UCSD-AML1 (cell line): ENCODE data around the gene R3HDM2.
A peak's percentile ranks its signal among the peaks of the same experiment; 100 is the strongest.

Source experiments
- DNase-seq: peaks from one replicate; lab custom pipeline; 2025; ENCODE audit not compliant: unreplicated experiment; lab: John Stamatoyannopoulos, UW

Gene R3HDM2

DNA sequence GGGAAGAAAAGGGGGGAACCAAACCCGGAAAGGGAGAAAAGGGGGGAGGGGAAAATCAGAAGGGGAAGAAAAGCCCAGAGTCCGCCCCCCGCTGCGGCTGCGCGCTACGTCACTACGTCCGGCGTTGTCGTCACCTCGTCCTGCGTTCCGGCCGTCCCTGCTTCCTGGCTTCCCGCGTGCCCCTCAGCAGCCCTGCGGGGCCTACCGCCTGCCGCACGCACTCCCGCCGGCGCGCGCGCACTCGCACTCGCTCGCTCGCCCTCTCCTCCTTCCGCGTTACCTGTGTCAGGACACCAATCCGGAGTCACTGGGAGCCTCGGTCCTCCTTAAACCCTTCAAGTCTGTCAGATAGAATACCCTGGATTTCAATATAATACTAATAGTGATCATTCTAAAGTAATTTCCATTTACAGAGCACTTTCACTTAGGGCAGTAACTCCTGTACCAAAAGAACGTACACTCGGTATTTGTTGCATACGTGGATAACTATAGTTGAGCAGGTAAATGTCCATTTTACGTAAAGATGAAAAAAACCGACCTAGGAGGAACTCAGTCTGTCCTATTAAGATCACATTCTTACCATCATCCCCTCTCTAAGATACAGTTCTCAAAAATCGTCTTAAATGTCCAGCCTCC lies at the start of gene R3HDM2:
R3HDM2 (minus strand) TSS at position 113 of the 636 bp plus-strand sequence. CDS start 120,615 bp downstream, outside the sequence.
- DNase-seq, result peak; percentile 96

DNA sequence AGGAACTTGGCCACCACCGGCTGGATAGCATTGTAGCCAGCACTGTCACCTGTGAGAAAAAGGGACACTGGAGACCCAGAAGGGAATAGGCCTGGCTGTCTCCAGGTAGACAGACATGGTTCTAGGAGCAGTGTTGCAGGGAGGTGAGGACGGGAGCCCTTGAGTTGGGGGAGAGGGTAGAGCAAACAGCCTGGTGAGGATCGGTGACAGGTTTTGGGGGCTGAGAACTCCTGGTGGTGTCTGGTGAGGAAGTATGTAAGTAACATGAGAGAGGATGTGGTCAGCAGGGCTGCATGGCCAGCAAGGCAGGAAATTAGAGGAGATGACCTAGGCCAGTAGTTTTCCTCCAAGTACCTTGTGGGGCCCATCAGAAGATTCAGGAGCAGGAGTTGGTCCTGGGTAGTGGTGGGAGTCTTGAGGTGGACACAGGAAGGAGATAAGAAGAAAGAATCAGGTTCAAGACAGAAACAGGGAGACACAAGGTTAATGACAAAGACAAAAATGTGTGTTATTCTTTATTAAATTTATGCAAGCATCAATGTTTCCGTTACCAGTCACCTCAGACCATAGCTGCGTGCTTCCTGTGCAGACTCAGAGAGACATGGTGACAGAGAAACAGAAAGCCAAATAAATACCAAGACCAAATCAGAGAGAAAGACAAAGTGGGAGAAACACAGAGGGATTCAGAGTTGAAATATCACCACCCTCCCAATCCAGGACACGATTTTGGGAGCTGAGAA lies 48.7 kb upstream of the R3HDM2 start, which contains the start of gene ARHGAP9:
ARHGAP9 (minus strand) TSS at position 491 of the 740 bp plus-strand sequence; CDS start at position 31, 460 bp downstream.
- peak; percentile 56 for DNase-seq

DNA sequence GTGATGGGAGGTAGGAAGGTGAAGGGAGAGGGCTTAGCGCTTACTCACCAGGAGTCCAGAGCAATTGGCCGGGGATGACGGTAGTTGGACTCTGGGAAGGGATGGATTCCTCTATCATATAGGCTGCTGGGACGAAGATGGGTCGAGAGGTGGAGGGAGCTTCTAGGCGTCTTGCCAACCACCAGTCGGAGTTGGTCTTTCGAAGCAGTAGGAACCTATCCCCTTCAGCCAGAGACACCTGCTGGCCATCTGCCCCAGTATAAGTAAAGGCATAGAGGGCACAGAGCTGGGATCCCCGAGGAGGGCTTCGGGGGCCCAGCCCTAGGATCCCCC lies 48.2 kb upstream of the R3HDM2 start:
- no peak for DNase-seq

DNA sequence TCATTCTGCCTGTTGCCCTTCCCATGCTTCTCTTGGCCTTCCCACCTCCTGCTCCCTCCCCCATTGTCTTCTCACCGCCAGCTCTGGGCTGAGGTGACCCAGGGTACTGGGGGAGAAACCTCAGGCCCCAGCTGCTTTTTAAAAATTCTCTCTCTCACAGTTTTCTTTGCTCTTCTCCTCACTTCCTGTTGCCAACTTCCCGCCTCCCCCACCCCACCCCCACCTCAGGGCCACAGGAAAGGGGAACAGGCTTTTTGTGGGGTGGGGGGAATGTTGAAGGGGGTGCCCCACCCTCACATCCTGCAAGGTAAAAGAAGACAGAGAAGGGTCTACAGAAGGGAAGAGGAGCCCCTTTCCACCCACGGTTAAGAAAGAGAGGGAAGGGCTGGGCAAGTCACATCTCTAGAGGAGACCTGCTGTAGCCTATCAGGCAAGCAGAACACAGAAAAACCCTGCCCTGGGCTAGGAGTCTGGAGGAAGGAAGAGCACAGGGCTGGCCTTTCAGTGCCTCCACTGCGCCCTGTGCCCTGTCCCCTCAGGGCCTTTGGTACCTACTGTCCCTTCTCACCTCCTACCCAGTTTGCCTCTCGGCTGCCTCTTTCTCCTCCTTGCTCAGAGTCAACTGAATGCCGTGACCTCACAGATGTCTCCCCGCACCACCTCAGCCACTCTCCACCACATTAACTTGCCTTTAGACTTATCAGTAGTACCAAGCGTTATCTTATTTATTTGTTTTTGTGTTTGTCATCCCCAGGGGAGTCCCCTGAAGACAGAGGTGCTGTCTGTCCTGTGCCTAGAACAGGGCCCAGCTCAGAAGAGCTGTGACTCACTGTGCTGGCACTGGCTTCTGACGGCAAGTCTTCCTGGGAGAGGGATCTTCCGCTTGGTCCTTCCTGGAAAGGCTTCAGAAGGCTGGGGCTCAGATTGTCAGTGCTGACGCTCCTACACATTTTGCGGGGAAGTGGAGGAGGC lies 47.2 kb upstream of the R3HDM2 start:
- peak; percentile 79 for DNase-seq

DNA sequence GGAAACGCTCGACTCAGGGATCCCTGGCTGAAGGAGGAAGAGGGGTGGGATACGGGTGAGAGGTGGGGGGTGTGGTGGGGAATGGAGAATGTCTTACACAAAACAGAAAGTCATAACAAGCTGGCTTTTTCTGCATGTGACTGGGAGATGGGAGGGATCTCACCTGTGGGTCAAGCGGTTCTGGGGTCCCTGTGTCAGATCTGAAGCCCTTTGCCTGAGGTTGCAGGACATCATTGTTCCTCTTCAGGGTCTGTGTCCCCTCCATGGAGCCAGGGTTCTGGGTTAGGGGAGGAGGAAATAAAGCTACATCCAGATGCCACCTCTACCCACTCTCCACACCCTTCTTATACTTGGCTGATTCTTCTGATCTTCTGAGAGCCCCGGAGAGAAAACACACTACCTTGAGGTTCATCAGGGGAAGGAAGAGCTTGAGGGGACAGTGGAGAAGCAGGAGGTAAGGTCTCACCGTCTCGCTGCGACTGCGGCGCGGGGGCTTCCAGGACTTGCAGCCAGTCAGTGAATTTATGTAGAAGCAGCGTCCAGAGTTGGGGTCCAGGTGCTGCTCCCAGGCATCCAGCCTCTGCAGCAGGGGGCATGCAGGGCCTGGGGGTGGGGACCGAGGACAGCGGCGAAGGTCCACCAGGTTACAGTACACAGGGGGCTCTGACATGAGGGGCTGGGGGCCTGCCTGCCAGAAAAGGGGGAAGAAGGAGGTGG lies 46.3 kb upstream of the R3HDM2 start:
- no peak for DNase-seq

DNA sequence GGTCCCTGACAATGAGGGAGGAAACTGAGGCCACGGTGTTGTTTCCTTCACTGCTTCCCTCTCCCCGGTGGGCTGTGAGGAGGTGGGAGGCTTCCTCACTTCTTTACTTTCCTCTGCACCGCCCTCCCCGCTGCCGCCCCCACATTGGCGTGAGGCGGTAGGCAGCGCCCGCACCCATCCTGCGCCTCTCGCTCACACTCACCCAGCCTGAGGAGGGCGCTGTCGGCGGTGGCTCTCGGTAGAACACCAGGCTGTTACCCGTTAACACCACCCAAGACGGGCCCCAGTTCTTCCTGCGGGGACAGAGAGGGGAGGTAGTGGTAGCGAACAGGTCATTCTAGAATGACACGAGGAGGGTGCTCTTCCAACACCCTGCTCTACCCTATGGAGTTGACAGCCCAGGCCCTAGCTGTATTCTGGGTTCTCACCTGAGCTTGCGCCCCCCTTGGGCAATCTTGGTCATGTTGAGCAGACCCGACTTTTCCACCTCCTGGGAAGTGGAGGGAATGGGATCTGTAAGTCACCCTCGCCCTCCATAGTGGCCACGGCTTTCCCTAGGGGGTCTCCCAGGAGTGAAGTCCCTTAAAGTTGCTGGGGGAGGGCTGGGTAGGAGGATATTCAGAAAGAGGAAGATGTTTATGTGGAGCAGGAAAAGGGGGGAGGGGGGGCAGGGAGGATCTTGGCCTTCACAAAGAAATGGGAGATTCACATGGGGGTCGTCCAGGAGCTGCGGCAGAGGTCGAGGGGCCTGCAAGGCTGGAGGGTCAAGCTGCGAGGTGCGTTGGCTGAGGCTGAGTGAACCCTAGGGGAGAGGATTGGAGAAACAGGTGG lies 45.5 kb upstream of the R3HDM2 start:
- peak; percentile 78 for DNase-seq

DNA sequence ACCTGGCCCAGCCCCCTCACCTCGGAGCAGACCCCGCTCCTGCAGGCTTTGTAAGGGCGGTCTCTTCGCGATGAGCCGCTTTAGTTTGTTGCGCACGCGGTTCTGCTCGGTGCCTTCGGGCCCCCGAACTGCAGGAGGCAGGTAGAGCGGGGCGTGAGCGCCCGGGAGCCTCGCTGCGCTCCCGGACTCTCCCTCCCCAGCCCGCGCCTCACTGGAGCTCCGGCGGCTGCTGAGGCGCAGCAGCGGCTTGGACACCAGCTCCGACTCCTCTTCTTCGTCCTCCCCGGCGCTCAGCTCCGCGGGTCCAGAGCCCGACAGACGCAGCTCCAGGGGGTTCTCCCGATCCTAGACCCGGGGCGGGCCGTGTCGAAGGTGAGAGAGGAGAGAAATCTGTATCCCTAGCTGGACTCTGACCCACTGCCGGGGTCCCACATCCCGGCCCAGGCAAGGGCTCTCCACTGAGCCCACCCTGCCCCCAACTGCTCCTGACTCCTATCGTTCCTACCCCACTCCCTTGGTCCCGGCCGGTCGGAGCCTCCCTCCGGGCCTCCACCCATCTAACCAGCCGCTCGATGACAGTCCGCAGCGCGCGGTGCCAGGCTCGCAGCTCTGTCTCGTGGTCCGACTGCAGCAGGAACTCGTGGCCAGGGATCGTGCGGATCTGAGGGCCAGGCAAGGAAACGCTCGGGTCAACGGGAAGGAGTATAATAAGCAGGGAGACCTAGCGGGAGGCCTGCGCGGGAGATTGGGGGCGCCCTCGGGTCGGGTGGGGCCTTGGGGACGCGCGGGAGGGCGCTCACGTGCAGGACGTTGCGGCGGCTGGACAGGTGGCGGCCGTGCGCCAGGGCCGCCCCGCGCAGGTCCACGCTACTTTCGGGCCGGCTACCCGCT lies 44.7 kb upstream of the R3HDM2 start:
- no peak for DNase-seq

DNA sequence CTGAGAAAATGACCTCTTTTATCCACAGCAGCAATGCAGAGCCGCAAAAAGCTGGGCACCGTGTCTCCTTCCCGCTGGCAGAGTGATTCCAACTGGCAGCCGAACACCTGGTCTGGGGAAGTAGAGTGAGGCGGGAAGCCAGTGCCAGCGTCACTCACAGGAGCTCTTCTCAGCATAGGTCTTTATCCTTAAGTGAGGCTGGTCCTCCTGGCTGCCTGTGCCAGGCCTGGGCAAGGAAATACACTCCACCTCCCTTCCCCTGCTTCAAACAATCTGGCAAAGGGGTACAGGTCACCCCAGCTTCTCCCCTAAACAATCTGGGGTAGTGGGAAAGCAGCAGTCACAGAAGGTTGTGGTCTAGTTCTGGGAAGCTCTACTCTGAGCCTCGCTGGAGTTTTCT lies 44.0 kb upstream of the R3HDM2 start:
- no peak for DNase-seq

DNA sequence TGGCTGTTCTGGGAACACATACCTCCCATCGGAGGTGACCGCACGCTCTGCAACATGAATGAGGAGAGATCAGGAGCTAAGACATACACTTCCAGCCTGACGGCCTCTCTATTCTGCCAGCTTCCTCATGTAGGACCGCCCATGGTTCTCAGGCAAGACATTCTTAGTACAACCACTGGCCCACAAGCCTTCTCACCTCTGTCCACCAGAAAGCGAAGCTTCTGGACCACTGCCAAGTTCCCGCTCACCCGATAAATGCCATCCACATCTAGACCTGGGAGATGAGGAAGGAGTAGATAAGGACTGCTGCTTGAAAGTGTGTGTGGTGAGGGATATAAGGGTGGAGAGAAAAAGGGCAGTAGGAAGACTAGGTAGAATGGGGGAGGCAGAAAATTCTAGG lies 43.6 kb upstream of the R3HDM2 start:
- no peak for DNase-seq

DNA sequence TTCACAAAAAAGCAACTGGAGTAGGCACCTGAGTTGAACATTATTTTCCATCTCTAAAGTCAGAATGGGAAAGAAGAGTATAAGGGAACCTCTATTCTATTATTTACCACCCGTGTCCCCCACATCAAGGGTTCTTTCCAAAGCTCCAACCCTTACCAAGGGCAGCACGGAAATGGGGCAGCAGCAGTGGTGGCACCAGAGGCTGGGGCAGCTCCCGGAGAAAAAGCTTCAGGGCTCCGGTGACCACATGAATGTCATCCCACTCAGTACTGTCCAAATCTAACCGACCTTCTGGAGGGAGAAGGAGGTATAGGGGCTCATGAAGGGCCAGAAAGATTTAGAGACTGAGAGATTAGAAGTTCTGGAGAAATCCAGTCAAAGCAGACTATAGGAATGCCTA lies 43.0 kb upstream of the R3HDM2 start:
- no peak for DNase-seq

DNA sequence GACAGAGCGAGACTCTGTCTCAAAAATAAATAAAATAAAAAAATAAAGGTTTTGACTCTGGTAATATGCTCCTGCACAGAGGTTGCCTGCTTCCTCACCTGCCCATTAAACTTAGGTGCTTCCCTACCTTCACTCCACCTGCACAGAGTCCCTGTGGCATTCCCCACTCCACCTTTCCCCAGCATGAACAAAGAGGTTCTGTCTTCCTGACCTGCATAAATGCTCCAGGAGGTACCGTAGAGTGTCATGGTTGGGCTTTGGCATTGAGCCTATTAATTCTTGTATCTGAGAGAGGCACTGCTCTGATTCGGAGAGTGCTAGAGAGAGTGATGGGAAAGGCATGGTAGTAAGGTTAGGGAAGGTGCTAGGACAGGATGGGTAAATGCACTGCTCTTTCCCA lies 42.5 kb upstream of the R3HDM2 start:
- DNase-seq, result no peak

DNA sequence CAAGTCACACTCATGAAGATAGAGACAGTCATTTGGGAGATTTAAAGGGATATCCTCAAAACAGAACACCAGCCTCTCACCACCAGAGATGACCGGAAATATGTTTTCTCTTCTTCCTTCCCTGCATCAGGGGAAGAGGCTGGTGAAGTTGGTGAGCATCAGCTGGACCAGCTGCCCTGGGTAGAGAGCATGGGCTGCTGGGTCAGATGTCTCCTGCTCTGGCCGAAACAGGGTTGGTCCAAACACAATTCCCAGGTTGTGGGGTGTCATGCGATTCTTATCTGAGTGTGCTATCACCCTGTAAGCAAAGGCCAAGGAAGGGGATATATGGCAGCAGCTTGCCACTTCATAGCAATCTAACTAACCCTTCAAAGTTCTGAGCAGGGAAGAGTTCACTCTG lies 41.5 kb upstream of the R3HDM2 start:
- no peak for DNase-seq

DNA sequence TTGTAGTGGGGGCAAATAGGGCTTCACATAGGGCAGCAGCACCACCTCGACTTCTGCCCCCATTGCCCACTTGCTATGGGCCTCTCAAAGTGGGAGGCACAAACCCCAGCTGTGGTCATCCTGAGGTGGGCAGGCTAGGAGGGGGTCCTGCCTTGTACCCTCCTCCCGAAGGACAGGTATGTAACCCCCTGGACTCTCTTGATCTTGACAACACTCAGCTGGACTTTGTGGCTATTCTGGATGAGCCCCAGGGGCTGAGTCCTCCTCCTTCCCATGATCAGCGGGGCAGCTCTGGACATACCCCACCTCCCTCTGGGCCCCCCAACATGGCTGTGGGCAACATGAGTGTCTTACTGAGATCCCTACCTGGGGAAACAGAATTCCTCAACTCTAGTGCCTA lies 40.8 kb upstream of the R3HDM2 start:
- no peak for DNase-seq

DNA sequence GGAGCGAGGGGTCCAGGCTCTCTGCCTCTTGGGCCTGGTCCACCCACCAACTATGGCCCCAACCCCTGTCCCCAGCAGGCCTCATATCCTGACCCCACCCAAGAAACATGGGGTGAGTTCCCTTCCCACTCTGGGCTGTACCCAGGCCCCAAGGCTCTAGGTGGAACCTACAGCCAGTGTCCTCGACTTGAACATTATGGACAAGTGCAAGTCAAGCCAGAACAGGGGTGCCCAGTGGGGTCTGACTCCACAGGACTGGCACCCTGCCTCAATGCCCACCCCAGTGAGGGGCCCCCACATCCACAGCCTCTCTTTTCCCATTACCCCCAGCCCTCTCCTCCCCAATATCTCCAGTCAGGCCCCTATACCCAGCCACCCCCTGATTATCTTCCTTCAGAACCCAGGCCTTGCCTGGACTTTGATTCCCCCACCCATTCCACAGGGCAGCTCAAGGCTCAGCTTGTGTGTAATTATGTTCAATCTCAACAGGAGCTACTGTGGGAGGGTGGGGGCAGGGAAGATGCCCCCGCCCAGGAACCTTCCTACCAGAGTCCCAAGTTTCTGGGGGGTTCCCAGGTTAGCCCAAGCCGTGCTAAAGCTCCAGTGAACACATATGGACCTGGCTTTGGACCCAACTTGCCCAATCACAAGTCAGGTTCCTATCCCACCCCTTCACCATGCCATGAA lies 40.3 kb upstream of the R3HDM2 start:
- DNase-seq, result no peak

DNA sequence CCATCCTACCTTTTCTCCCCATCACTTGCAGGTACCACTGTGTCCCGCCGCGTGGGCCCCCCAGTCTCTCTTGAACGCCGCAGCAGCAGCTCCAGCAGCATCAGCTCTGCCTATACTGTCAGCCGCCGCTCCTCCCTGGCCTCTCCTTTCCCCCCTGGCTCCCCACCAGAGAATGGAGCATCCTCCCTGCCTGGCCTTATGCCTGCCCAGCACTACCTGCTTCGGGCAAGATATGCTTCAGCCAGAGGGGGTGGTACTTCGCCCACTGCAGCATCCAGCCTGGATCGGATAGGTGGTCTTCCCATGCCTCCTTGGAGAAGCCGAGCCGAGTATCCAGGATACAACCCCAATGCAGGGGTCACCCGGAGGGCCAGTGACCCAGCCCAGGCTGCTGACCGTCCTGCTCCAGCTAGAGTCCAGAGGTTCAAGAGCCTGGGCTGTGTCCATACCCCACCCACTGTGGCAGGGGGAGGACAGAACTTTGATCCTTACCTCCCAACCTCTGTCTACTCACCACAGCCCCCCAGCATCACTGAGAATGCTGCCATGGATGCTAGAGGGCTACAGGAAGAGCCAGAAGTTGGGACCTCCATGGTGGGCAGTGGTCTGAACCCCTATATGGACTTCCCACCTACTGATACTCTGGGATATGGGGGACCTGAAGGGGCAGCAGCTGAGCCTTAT lies 39.6 kb upstream of the R3HDM2 start:
- DNase-seq, result no peak

DNA sequence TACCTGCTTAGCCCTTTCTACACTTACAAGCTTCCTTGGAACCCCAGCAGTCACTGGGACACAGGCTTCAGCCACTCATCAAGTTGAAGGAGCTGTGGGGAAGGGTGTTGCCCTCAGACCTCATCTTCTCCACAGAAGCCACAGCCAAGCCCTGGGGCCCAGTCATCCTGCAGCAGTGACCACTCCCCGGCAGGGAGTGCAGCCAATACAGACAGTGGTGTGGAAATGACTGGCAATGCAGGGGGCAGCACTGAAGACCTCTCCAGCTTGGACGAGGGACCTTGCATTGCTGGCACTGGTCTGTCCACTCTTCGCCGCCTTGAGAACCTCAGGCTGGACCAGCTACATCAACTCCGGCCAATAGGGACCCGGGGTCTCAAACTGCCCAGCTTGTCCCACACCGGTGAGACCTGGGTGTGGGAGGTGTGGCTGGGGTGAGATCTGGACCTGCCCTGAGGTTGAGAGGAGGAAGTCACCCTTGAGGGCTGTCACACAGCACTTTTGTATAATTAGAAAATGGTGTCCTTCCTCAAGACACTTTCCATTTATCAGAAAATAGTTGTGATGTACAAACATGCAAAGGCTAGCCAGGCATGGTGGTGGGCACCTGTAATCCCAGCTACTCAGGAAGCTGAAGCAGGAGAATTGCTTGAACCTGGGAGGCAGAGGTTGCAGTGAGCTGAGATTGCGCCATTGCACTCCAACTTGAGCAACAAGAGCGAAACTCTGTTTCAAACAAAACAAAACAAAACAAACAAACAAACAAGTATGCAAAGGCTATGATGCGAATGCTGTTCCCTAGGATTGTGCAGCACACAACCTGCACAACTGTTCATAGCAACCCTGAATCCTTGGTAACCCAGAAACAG lies 38.7 kb upstream of the R3HDM2 start:
- DNase-seq, result no peak

DNA sequence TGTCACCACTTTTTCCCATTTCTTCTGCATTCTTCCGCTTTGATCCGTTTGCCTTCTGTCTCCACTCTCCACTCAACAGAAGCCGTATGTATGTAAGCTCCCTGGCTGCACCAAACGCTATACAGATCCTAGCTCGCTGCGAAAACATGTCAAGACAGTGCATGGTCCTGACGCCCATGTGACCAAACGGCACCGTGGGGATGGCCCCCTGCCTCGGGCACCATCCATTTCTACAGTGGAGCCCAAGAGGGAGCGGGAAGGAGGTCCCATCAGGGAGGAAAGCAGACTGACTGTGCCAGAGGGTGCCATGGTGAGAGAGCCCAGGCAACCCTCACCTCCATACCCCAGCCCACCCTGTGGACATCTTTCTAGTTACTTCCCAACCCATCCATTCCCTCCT lies 37.1 kb upstream of the R3HDM2 start:
- DNase-seq, result no peak
